NT2/D1 (cell line): ENCODE data around the gene CFAP58.

Experiments
- YY1 ChIP-seq: IDR thresholded peaks from 2 replicates; pipeline ENCODE4 v1.6.1; 2011; ENCODE audit not compliant: insufficient read length, insufficient read depth
- ZNF274 ChIP-seq: IDR thresholded peaks from 2 replicates; pipeline ENCODE4 v1.6.1; 2011; ENCODE audit warnings: mild to moderate bottlenecking, low read depth, low read length

DNA sequence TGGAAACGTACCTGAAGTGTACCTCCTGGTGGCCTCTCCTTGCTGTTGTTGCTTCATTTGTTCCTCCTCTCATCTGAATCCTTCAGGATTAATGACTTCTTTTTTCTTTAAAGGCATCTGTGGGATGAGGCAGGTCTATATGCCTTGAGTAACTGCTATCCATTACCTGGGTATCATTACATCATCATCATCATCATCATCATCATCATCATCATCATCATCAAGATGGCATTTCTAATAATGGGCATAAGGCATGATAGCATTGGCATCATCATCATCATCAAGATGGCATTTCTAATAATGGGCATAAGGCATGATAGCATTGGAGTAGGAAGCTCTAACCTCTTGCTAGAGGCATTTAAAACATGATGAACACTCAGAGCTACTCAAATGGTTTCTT, 59.9 kb downstream of the CFAP58 start:
- TF ChIP-seq ZNF274 (no peak), YY1 (no peak)
